Measurements from ENCODE around the gene TARS3.

The TARS3 gene

GRCh38 chr15:101710806-101711205, 13.5 kb downstream of the TARS3 start:
- peaks cover 12% of the 10 kb centered on the region for H3K36me3 ChIP-seq (replicated peaks; ENCODE audit: low read depth, low read length)
- no peaks in the 10 kb centered on the region for H3K4me1 ChIP-seq (ENCODE audit: low read length)
- no peaks in the 10 kb centered on the region for H3K79me2 ChIP-seq (ENCODE audit: low read length)
- TF ChIP-seq EZH2phosphoT487 (IDR thresholded peaks at IDR 0.05; ENCODE audit: low read depth) (no peak), CTCF (IDR thresholded peaks at IDR 0.05; ENCODE audit: low read depth, low read length) (no peak)
- H3K27ac ChIP-seq (ENCODE audit: low read length), result no peak overlapping the region
- H3K4me2 ChIP-seq (ENCODE audit: low read length), result no peak overlapping the region
- no peaks in the 10 kb centered on the region for H3K27me3 ChIP-seq (ENCODE audit: low read depth, low read length)
- H2AFZ ChIP-seq (ENCODE audit: low read depth, low read length), result no peak overlapping the region
- H3K9ac ChIP-seq (ENCODE audit: low read length), result no peak overlapping the region
- H3K4me3 ChIP-seq (ENCODE audit: low read length), result no peak overlapping the region
- no peaks in the 10 kb centered on the region for H4K20me1 ChIP-seq (ENCODE audit: insufficient read depth, low read length)
- H3K9me3 ChIP-seq (ENCODE audit: insufficient read depth, low read length), result no peaks in the 10 kb centered on the region

- Histone ChIP-seq H3K79me2 (ENCODE audit: low read length) (no peaks in the 10 kb centered on the region), H3K4me1 (ENCODE audit: low read length) (no peaks in the 10 kb centered on the region), H3K36me3 (replicated peaks; ENCODE audit: low read depth, low read length) (peaks cover 17% of the 10 kb centered on the region), H3K4me3 (ENCODE audit: low read length) (no peak overlapping the region), H3K9ac (ENCODE audit: low read length) (no peak overlapping the region), H2AFZ (ENCODE audit: low read depth, low read length) (no peak overlapping the region), H3K9me3 (ENCODE audit: insufficient read depth, low read length) (no peaks in the 10 kb centered on the region), H4K20me1 (ENCODE audit: insufficient read depth, low read length) (no peaks in the 10 kb centered on the region), H3K4me2 (ENCODE audit: low read length) (no peak overlapping the region), H3K27ac (ENCODE audit: low read length) (no peak overlapping the region), H3K27me3 (ENCODE audit: low read depth, low read length) (no peaks in the 10 kb centered on the region)
- TF ChIP-seq CTCF (IDR thresholded peaks at IDR 0.05; ENCODE audit: low read depth, low read length), result no peak
- no peak for TF ChIP-seq EZH2phosphoT487 (IDR thresholded peaks at IDR 0.05; ENCODE audit: low read depth)
Measured at GRCh38 chr15:101709466-101709865, 14.8 kb downstream of the TARS3 start.

- peaks cover 17% of the 10 kb centered on the region for H3K36me3 ChIP-seq (replicated peaks; ENCODE audit: low read depth, low read length)
- no peaks in the 10 kb centered on the region for H3K79me2 ChIP-seq (ENCODE audit: low read length)
- no peak overlapping the region for H3K4me3 ChIP-seq (ENCODE audit: low read length)
- no peaks in the 10 kb centered on the region for H3K27me3 ChIP-seq (ENCODE audit: low read depth, low read length)
- TF ChIP-seq EZH2phosphoT487 (IDR thresholded peaks at IDR 0.05; ENCODE audit: low read depth) (no peak), CTCF (IDR thresholded peaks at IDR 0.05; ENCODE audit: low read depth, low read length) (no peak)
- H3K4me1 ChIP-seq (ENCODE audit: low read length), result no peaks in the 10 kb centered on the region
- no peak overlapping the region for H2AFZ ChIP-seq (ENCODE audit: low read depth, low read length)
- no peaks in the 10 kb centered on the region for H3K9me3 ChIP-seq (ENCODE audit: insufficient read depth, low read length)
- no peak overlapping the region for H3K9ac ChIP-seq (ENCODE audit: low read length)
- H3K4me2 ChIP-seq (ENCODE audit: low read length), result no peak overlapping the region
- no peaks in the 10 kb centered on the region for H4K20me1 ChIP-seq (ENCODE audit: insufficient read depth, low read length)
- H3K27ac ChIP-seq (ENCODE audit: low read length), result no peak overlapping the region
Measured at GRCh38 chr15:101707983-101708382, 16.3 kb downstream of the TARS3 start.

- no peak for TF ChIP-seq EZH2phosphoT487 (IDR thresholded peaks at IDR 0.05; ENCODE audit: low read depth)
- TF ChIP-seq CTCF (IDR thresholded peaks at IDR 0.05; ENCODE audit: low read depth, low read length), result no peak
- H3K9ac ChIP-seq (ENCODE audit: low read length), result no peak overlapping the region
- H3K79me2 ChIP-seq (ENCODE audit: low read length), result no peaks in the 10 kb centered on the region
- H4K20me1 ChIP-seq (ENCODE audit: insufficient read depth, low read length), result no peaks in the 10 kb centered on the region
- H3K27ac ChIP-seq (ENCODE audit: low read length), result no peak overlapping the region
- no peaks in the 10 kb centered on the region for H3K9me3 ChIP-seq (ENCODE audit: insufficient read depth, low read length)
- peaks cover 30% of the 10 kb centered on the region for H3K36me3 ChIP-seq (replicated peaks; ENCODE audit: low read depth, low read length)
- no peak overlapping the region for H2AFZ ChIP-seq (ENCODE audit: low read depth, low read length)
- H3K4me2 ChIP-seq (ENCODE audit: low read length), result no peak overlapping the region
- H3K4me1 ChIP-seq (ENCODE audit: low read length), result no peaks in the 10 kb centered on the region
- no peak overlapping the region for H3K4me3 ChIP-seq (ENCODE audit: low read length)
- no peaks in the 10 kb centered on the region for H3K27me3 ChIP-seq (ENCODE audit: low read depth, low read length)
Measured at GRCh38 chr15:101702077-101702476, 22.2 kb downstream of the TARS3 start.

All from OCI-LY3 (cell line).